LNCAP (cell line): ENCODE results near the gene MRRF.

Experiments
- CTCF ChIP-seq: fragments of 450-650 bp; IDR thresholded peaks from 2 replicates; pipeline ENCODE4 v1.5.1; 2017; ENCODE audit warnings: mild to moderate bottlenecking

MRRF gene

GRCh38 chr9:122346478-122347347 lies 82.0 kb downstream of the MRRF start:
- no peak for TF ChIP-seq CTCF

GRCh38 chr9:122347348-122348287 lies 82.9 kb downstream of the MRRF start:
- TF ChIP-seq CTCF, result no peak

GRCh38 chr9:122348288-122348777 lies 83.7 kb downstream of the MRRF start:
- TF ChIP-seq CTCF, result no peak

- TF ChIP-seq CTCF, result no peak
Measured at GRCh38 chr9:122348791-122349190, 84.1 kb downstream of the MRRF start.

GRCh38 chr9:122349201-122349600 lies 84.5 kb downstream of the MRRF start:
- TF ChIP-seq CTCF, result no peak

- peak; percentile 91 for TF ChIP-seq CTCF
Measured at GRCh38 chr9:122350577-122351355, 86.1 kb downstream of the MRRF start.
